OCI-LY1 (cell line): ENCODE measurements around the gene TSPAN3.

Source experiments
- CTCF ChIP-seq: fragments of 200-600 bp; sonication (generic), shearing (Covaris generic); IDR thresholded peaks from 2 replicates; pipeline ENCODE4 v1.5.1; 2017; ENCODE audit warnings: mild to moderate bottlenecking, antibody characterized with exemption, low read length, moderate library complexity, mixed read lengths
- EZH2 ChIP-seq: fragments of 200-600 bp; sonication (generic), shearing (Covaris generic); IDR thresholded peaks from 2 replicates; pipeline ENCODE4 v1.8.0; 2017; ENCODE audit warnings: borderline replicate concordance, mixed run types, mild to moderate bottlenecking, antibody characterized with exemption, low read length, moderate library complexity, mixed read lengths

- TF ChIP-seq CTCF (no peak), EZH2 (no peak)
Observed at GRCh38 chr15:77001966-77002365, 68.9 kb downstream of the TSPAN3 start.
